SK-N-SH (cell line): Measurements from ENCODE around the gene NLRC4. TPM values are rescaled to one million over a fixed set of nuclear protein-coding genes. Genes with fewer than 3 reads are reported as not detected.
"Not testable (repeated sequence)": the region's sequence is repeated elsewhere in the genome, so short reads cannot be mapped to it uniquely, and the experiment has no call there.

Experiments
- CTCF ChIA-PET: fragments of 300-600, 350-600 bp; formaldehyde crosslinking; extraction: SDS; loops from one replicate; lab custom pipeline; 2021; lab: Yijun Ruan, JAX
- POLR2A ChIA-PET: fragments of 350-600 bp; sonication (Branson Sonifier 250); formaldehyde crosslinking; extraction: SDS; loops from one replicate; lab custom pipeline; 2020; ENCODE audit warnings: antibody characterized with exemption, inconsistent platforms; lab: Yijun Ruan, JAX
- DNase-seq: peaks from one replicate; pipeline ENCODE4 v3.0.0; 2012
- H2AFZ ChIP-seq: fragments of 200-600 bp; sonication (generic); 2 replicates; pipeline ENCODE4 v1.8.1; 2016; ENCODE audit warnings: antibody characterized with exemption, mild to moderate bottlenecking, low read depth
- H3F3A ChIP-seq: fragments of 200-600 bp; sonication (generic); replicated peaks from 2 replicates; pipeline ENCODE3; 2016; ENCODE audit warnings: antibody characterized with exemption, mild to moderate bottlenecking; ENCODE audit not compliant: insufficient read depth
- H3K27ac ChIP-seq, 2 experiments: fragments of 200-500 bp in 1 of 2; fragments of 200-600 bp in 1 of 2; sonication (Bioruptor generic) in 1 of 2; sonication (generic), shearing (Covaris generic) in 1 of 2; 2 replicates each; pipeline versions ENCODE4 v1.5.1 to v1.6.1; 2014 to 2016; ENCODE audit warnings: low read depth in 2 of 2, inconsistent platforms in 1 of 2, low read length in 1 of 2, mild to moderate bottlenecking in 1 of 2, mixed read lengths in 1 of 2
- H3K27me3 ChIP-seq: fragments of 200-600 bp; sonication (generic), shearing (Covaris generic); 2 replicates; pipeline ENCODE4 v1.6.1; 2016; ENCODE audit warnings: mixed run types; ENCODE audit not compliant: insufficient read depth
- H3K36me3 ChIP-seq, 2 experiments: fragments of 200-500 bp in 1 of 2; fragments of 200-600 bp in 1 of 2; sonication (Bioruptor generic) in 1 of 2; sonication (generic) in 1 of 2; replicated peaks in 1 of 2; 2 replicates each; pipeline versions ENCODE3 to v1.5.1; 2014 to 2016; ENCODE audit warnings: low read length in 1 of 2, mild to moderate bottlenecking in 1 of 2; ENCODE audit not compliant: insufficient read depth in 2 of 2, control insufficient read depth in 1 of 2
- H3K4me1 ChIP-seq, 2 experiments: fragments of 200-500 bp in 1 of 2; fragments of 200-600 bp in 1 of 2; sonication (Bioruptor generic) in 1 of 2; sonication (generic), shearing (Covaris generic) in 1 of 2; 2 replicates each; pipeline versions ENCODE4 v1.5.1 to v1.6.1; 2014 to 2016; ENCODE audit warnings: low read depth in 1 of 2, low read length in 1 of 2, mixed run types in 1 of 2; ENCODE audit not compliant: insufficient read depth in 2 of 2, control insufficient read depth in 1 of 2
- H3K4me2 ChIP-seq: fragments of 200-600 bp; sonication (generic), shearing (Covaris generic); 2 replicates; pipeline ENCODE4 v1.6.1; 2017; ENCODE audit warnings: mixed run types
- H3K4me3 ChIP-seq, 2 experiments: fragments of 200-500 bp in 1 of 2; fragments of 200-600 bp in 1 of 2; sonication (Bioruptor generic) in 1 of 2; sonication (generic), shearing (Covaris generic) in 1 of 2; 2 replicates each; pipeline versions ENCODE4 v1.5.1 to v1.8.1; 2014 to 2016; ENCODE audit warnings: low read depth in 2 of 2, inconsistent platforms in 1 of 2, low read length in 1 of 2, mild to moderate bottlenecking in 1 of 2, mixed read lengths in 1 of 2, moderate library complexity in 1 of 2
- H3K79me2 ChIP-seq: fragments of 200-600 bp; sonication (generic); 2 replicates; pipeline ENCODE4 v1.8.1; 2017; ENCODE audit warnings: mild to moderate bottlenecking; ENCODE audit not compliant: insufficient read depth
- H3K9ac ChIP-seq: fragments of 200-600 bp; sonication (generic); 2 replicates; pipeline ENCODE4 v1.6.1; 2017; ENCODE audit warnings: mixed run types
- H3K9me2 ChIP-seq: fragments of 200-600 bp; sonication (generic); 2 replicates; pipeline ENCODE4 v1.6.1; 2017; ENCODE audit warnings: mixed run types
- H3K9me3 ChIP-seq: fragments of 200-600 bp; sonication (generic); 2 replicates; pipeline ENCODE4 v1.6.1; 2017; ENCODE audit warnings: mixed run types, mild to moderate bottlenecking, moderate library complexity
- H4K20me1 ChIP-seq: fragments of 200-600 bp; sonication (generic); 2 replicates; pipeline ENCODE4 v1.6.1; 2017; ENCODE audit warnings: mild to moderate bottlenecking, mixed run types; ENCODE audit not compliant: insufficient read depth
- CHD2 ChIP-seq: fragments of 150-350 bp; IDR thresholded peaks from 2 replicates; pipeline ENCODE4 v1.6.1; 2018; ENCODE audit warnings: low read length; ENCODE audit not compliant: partially characterized antibody
- EP300 ChIP-seq, 2 experiments: IDR thresholded peaks; 2 replicates each; pipeline versions ENCODE4 v1.4.0 to v1.6.1; 2012; ENCODE audit warnings: borderline replicate concordance in 1 of 2, low read depth in 1 of 2, low read length in 1 of 2
- FOSL2 ChIP-seq: IDR thresholded peaks from 2 replicates; pipeline ENCODE4 v1.4.0; 2012; ENCODE audit warnings: low read depth, mild to moderate bottlenecking, moderate library complexity, borderline replicate concordance
- FOXM1 ChIP-seq: IDR thresholded peaks from 2 replicates; pipeline ENCODE4 v1.4.0; 2012; ENCODE audit warnings: low read depth, mild to moderate bottlenecking
- GABPA ChIP-seq: IDR thresholded peaks from 2 replicates; pipeline ENCODE4 v1.4.0; 2012; ENCODE audit warnings: low read depth, mild to moderate bottlenecking
- MEF2A ChIP-seq: IDR thresholded peaks from 2 replicates; pipeline ENCODE4 v1.4.0; 2012; ENCODE audit warnings: low read depth, borderline replicate concordance
- NFIC ChIP-seq: IDR thresholded peaks from 2 replicates; pipeline ENCODE4 v1.4.0; 2012; ENCODE audit warnings: borderline replicate concordance
- RFX5 ChIP-seq: IDR thresholded peaks from 2 replicates; pipeline ENCODE4 v1.6.1; 2012; ENCODE audit warnings: mild to moderate bottlenecking, improper control_type of control experiment, low read length
- WGBS: methylation state at CpG from one replicate; pipeline ENCODE4 v1.1.6; 2017; ENCODE audit warnings: low lambda C conversion rate; 5-methylcytosine and 5-hydroxymethylcytosine counted together
- polyA plus RNA-seq, 3 experiments: library from polyadenylated mRNA; depleted of rRNA; stranded (reverse); fragments of >200 nt; gene quantifications; 2 replicates each; pipeline ENCODE4 v1.2.3, GENCODE V29; 2012
- TF ChIP-seq, protein P1 (sequence below): IDR thresholded peaks from 2 replicates; pipeline ENCODE4 v1.4.0; 2012; ENCODE audit warnings: low read depth
- TF ChIP-seq, protein P2 (sequence below): IDR thresholded peaks from 2 replicates; pipeline ENCODE4 v1.6.1; 2012; ENCODE audit warnings: mild to moderate bottlenecking, low read depth, low read length, moderate library complexity
- TF ChIP-seq, protein P3 (sequence below): IDR thresholded peaks from 2 replicates; pipeline ENCODE4 v1.4.0; 2012; ENCODE audit warnings: low read depth, borderline replicate concordance
- TF ChIP-seq, protein P4 (sequence below): fragments of 150-350 bp; IDR thresholded peaks from 2 replicates; pipeline ENCODE4 v1.6.1; 2016; ENCODE audit warnings: mild to moderate bottlenecking, low read depth, low read length
- TF ChIP-seq, protein P5 (sequence below): fragments of 150-350 bp; IDR thresholded peaks from 2 replicates; pipeline ENCODE4 v1.6.1; 2017; ENCODE audit warnings: antibody characterized with exemption, low read length, low read depth, borderline replicate concordance

NLRC4 gene
- polyA plus RNA-seq, 1 of the 3 experiments (the other 2 are of a cell fraction) = not detected

DNA sequence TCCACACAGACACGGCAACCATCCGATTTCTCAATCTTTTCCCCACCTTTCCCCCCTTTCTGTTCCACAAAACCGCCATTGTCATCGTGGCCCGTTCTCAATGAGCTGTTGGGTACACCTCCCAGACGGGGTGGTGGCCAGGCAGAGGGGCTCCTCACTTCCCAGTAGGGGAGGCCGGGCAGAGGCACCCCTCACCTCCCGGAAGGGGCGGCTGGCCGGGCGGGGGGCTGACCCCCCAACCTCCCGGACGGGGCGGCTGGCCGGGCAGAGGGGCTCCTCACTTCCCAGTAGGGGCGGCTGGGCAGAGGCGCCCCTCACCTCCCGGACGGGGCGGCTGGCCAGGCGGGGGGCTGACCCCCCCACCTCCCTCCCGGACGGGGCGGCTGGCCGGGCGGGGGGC is 28.8 kb upstream of the NLRC4 start:
- H2AFZ ChIP-seq, H3K27me3 ChIP-seq, H3K4me3 ChIP-seq, H3F3A ChIP-seq, CTCF ChIA-PET, H3K27ac ChIP-seq, POLR2A ChIA-PET, H4K20me1 ChIP-seq, H3K9me3 ChIP-seq, H3K9me2 ChIP-seq, DNase-seq, H3K4me2 ChIP-seq, H3K9ac ChIP-seq: not testable (repeated sequence)
- WGBS = 98% methylated on average over 7 of the region's 26 CpGs
- H3K4me1 ChIP-seq = peaks cover 0 to 18% of the 10 kb centered on the region in 2 experiments; a peak in 2 of 4 replicates
- H3K79me2 ChIP-seq = peaks cover 32% of the 10 kb centered on the region
- peaks cover 22 to 36% of the 10 kb centered on the region in 2 experiments for H3K36me3 ChIP-seq

DNA sequence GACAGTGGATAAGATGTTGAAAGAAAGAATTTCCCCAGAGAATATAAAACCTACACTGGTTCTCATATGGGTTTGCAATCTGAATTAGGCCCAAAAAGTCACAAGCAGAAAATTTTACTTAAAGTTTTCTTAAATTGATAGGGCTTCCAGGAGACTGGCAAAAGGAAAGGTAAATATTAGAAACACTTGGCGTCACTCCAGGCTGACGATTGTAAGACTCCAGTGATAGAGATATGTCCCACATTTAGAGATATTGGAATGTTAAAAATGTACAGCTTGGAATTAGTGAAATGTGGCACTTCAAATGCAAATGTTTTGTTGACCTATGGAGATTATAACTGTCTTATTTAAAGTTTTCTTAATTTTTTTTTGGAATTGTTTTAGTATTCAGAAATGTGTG is 27.1 kb upstream of the NLRC4 start:
- DNase-seq = no peak
- WGBS = 78% methylated on average over 2 of the region's 2 CpGs
- Histone ChIP-seq H3K9ac (no peak overlapping the region), H3K4me2 (no peak overlapping the region), H3K9me2 (no peaks in the 10 kb centered on the region), H3K36me3 (peaks cover 14 to 29% of the 10 kb centered on the region in 2 experiments), H3K79me2 (peaks cover 48% of the 10 kb centered on the region), H3K4me3 (no peak overlapping the region), H3K9me3 (no peaks in the 10 kb centered on the region), H3K4me1 (peaks cover 0 to 18% of the 10 kb centered on the region in 2 experiments; a peak in 2 of 4 replicates), H3K27me3 (no peaks in the 10 kb centered on the region), H4K20me1 (peaks cover 3% of the 10 kb centered on the region), H3K27ac (no peak overlapping the region), H2AFZ (no peak overlapping the region), H3F3A (peaks cover 9% of the 10 kb centered on the region)
- TF ChIP-seq, protein P1, sequence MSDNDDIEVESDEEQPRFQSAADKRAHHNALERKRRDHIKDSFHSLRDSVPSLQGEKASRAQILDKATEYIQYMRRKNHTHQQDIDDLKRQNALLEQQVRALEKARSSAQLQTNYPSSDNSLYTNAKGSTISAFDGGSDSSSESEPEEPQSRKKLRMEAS = no peak
- TF ChIP-seq GABPA (no peak), NFIC (no peak)
- TF ChIP-seq, protein P2, sequence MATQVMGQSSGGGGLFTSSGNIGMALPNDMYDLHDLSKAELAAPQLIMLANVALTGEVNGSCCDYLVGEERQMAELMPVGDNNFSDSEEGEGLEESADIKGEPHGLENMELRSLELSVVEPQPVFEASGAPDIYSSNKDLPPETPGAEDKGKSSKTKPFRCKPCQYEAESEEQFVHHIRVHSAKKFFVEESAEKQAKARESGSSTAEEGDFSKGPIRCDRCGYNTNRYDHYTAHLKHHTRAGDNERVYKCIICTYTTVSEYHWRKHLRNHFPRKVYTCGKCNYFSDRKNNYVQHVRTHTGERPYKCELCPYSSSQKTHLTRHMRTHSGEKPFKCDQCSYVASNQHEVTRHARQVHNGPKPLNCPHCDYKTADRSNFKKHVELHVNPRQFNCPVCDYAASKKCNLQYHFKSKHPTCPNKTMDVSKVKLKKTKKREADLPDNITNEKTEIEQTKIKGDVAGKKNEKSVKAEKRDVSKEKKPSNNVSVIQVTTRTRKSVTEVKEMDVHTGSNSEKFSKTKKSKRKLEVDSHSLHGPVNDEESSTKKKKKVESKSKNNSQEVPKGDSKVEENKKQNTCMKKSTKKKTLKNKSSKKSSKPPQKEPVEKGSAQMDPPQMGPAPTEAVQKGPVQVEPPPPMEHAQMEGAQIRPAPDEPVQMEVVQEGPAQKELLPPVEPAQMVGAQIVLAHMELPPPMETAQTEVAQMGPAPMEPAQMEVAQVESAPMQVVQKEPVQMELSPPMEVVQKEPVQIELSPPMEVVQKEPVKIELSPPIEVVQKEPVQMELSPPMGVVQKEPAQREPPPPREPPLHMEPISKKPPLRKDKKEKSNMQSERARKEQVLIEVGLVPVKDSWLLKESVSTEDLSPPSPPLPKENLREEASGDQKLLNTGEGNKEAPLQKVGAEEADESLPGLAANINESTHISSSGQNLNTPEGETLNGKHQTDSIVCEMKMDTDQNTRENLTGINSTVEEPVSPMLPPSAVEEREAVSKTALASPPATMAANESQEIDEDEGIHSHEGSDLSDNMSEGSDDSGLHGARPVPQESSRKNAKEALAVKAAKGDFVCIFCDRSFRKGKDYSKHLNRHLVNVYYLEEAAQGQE = no peak
- TF ChIP-seq, protein P3, sequence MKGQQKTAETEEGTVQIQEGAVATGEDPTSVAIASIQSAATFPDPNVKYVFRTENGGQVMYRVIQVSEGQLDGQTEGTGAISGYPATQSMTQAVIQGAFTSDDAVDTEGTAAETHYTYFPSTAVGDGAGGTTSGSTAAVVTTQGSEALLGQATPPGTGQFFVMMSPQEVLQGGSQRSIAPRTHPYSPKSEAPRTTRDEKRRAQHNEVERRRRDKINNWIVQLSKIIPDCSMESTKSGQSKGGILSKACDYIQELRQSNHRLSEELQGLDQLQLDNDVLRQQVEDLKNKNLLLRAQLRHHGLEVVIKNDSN = no peak
- POLR2A ChIA-PET = no interaction called here
- CTCF ChIA-PET = interaction anchor here (0.7 kb wide), 1 partner anchor 1320 kb away, joined by 3 read pairs; no protein-coding TSS in a partner anchor

DNA sequence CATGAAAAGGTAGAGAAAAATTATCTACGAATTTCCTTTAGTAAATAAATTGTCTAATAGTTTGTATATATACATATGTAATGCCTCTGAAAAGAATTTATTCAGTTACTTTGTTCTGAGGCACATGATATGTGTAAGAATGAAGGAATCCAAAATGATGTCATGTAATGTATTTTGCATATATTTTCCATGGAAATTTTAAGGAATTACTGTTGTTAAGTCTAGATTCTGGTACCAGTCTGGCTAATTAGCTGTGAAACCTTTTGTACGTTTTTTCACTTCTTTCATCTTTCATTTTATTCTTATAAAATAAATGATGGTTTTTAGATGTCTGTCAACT is 25.3 kb upstream of the NLRC4 start:
- peaks cover 65% of the 10 kb centered on the region for H3K79me2 ChIP-seq
- peaks cover 6% of the 10 kb centered on the region for H3F3A ChIP-seq
- no peak overlapping the region for H3K9ac ChIP-seq
- no peak overlapping the region for H3K4me3 ChIP-seq
- no peak overlapping the region for H3K4me2 ChIP-seq
- 88% methylated on average over 2 of the region's 2 CpGs for WGBS
- DNase-seq = no peak
- no peaks in the 10 kb centered on the region for H3K9me2 ChIP-seq
- H3K9me3 ChIP-seq = no peaks in the 10 kb centered on the region
- no peaks in the 10 kb centered on the region for H3K27me3 ChIP-seq
- no peak overlapping the region for H2AFZ ChIP-seq
- ChIA-PET CTCF (interaction anchor here (1.2 kb wide), 1 partner anchor 12 kb away, joined by 3 read pairs; the partner anchor contains the start of gene YIPF4), POLR2A (no interaction called here)
- peaks cover 0 to 18% of the 10 kb centered on the region in 2 experiments; a peak in 2 of 4 replicates for H3K4me1 ChIP-seq
- 0 out of 4 replicates have a peak overlapping the region, but pooled peaks of 1 of the 2 experiments have one; percentile 47 for H3K27ac ChIP-seq
- peaks cover 6% of the 10 kb centered on the region for H4K20me1 ChIP-seq
- peaks cover 14 to 18% of the 10 kb centered on the region in 2 experiments for H3K36me3 ChIP-seq
- no peak for TF ChIP-seq RFX5
- TF ChIP-seq FOXM1 = no peak
- TF ChIP-seq MEF2A = no peak
- TF ChIP-seq, protein P4, sequence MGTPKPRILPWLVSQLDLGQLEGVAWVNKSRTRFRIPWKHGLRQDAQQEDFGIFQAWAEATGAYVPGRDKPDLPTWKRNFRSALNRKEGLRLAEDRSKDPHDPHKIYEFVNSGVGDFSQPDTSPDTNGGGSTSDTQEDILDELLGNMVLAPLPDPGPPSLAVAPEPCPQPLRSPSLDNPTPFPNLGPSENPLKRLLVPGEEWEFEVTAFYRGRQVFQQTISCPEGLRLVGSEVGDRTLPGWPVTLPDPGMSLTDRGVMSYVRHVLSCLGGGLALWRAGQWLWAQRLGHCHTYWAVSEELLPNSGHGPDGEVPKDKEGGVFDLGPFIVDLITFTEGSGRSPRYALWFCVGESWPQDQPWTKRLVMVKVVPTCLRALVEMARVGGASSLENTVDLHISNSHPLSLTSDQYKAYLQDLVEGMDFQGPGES = no peak
- no peak for TF ChIP-seq EP300 (IDR thresholded peaks at IDR 0.05; ENCODE audit: borderline replicate concordance in 1 of 2, low read depth in 1 of 2, low read length in 1 of 2)
- no peak for TF ChIP-seq CHD2
- no peak for TF ChIP-seq FOSL2
- TF ChIP-seq, protein P5, sequence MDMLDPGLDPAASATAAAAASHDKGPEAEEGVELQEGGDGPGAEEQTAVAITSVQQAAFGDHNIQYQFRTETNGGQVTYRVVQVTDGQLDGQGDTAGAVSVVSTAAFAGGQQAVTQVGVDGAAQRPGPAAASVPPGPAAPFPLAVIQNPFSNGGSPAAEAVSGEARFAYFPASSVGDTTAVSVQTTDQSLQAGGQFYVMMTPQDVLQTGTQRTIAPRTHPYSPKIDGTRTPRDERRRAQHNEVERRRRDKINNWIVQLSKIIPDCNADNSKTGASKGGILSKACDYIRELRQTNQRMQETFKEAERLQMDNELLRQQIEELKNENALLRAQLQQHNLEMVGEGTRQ = no peak
